Fibroblast of skin of abdomen (primary cell): Measurements from ENCODE around the gene ATXN1.

Experiments
- DNase-seq: peaks from one replicate; pipeline ENCODE4 v3.0.0-alpha.2; 2013

The ATXN1 gene

DNA sequence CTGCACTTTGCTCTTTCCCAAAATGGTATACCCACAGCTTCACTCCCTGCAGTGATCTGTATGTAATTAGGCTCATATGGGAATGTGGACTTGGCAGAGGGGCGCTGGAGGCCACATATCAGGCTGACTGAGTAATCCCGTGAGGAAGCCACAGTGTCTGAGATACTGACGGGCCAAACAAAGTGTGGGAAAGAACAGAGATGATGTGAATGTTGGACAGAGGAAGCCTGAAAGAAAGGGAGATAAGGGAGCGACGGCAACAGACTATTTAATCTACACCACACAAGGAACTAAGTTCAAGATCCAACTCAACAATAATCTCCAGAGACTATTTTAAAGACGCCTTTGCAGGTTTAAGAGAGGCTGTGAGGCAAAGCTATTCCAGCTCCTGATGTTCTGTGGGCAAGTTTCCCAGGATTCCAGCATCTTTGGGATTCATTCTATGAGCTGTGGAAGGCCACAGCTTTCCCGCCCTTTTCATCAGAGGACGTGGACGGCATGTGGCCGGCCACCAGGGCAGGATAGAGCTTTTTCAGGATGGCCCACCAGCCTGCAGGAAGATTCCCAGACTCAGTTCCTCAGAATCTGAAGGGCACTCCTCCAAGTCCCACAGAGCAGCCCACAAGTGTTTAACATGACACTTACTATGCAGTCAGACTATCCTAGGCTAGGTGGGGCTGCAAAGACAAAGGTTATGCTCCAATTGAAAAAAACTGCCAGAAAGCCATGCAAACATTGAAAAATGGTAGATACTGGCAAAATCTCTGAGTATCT, 237.5 kb downstream of the ATXN1 start:
- DNase-seq = peak; percentile 95

GRCh38 chr6:16522937-16523336, 238.3 kb downstream of the ATXN1 start:
- DNase-seq = no peak

DNA sequence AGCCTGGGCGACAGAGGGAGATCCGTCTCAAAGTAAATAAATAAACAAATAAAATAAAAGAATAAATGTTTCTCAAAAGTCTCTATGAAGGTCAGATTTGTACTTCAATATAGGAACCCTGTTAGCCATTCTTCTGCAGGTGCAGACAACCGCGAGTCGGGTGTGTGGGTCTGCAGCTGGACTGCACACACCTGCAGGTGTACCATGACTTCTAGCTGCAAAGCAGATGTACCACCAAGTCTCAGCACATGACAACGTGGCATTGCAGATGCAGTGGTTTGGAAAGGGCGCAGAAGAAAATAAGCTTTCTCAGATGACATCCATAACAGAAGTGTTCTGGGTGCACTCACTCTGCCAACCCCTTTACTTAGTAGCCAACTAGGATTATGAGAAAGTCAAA, 239.7 kb downstream of the ATXN1 start:
- DNase-seq = no peak

DNA sequence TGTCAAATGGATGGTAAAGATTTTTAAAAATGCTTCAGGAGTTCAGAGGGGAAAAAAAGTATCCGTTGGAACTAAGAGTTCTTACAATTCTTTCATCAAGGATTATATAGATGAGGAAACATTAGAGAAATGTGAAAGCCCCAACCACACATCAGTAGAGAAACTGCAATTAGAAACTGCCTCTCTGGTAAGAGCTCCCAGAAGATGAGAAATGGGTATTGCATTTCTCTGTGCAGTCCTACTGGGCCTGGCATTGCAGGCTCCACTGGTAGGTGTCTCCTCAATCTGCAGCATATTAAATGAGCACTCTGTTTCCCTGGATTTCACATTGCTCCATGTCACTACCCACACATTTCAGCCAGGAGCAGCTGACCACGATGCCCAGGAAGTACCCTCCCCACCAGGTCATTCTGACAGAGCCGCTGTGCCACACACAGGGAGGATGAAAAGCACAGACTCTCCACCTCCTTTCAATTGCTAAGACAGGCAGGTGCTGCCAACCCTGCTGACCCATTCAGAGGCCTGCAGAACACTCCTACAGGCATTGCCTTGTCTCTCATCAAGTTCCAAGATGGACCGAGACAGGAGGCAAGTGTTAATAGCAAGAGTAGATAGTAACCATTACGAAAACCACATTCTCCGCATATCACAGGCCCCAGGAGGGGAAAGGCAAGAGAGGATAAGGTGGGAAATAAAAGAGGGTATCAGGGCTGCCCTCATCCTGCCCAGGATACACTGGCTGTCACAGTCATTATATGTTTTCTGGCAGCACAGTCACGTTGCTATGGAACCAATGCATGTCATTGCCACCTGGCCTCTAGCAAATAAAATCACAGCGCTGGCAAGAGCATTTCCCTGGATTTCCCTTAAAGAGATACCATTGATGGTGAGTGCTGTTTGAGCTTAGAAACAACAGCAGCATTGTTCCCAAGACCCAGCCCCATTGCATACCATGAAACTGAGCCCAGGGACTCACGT, 241.7 kb downstream of the ATXN1 start:
- DNase-seq = no peak

DNA sequence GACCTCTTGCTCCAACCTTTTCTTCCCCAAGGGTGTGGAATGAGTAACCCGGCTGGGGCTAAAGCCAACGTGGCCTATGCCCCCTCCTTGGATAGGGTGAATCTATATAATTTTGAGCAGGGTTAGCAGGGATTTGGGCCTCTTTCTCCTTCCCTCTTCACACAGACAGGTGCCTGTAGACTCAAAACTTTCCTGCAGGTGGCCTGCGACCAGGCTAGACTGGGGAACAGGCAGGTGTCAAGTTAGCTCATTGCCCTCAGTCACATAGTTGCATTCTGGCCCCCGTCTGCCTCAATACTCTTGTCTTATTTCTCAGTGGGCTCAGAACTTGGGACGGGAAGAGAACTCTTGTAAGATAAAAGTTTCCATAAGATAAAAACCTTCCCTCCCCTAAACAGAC, 243.0 kb downstream of the ATXN1 start:
- no peak for DNase-seq

GRCh38 chr6:16514249-16514648, 247.0 kb downstream of the ATXN1 start:
- peak; percentile 58 for DNase-seq

GRCh38 chr6:16512544-16513290, 248.5 kb downstream of the ATXN1 start:
- DNase-seq = no peak

GRCh38 chr6:16511723-16512489, 249.4 kb downstream of the ATXN1 start:
- no peak for DNase-seq

DNA sequence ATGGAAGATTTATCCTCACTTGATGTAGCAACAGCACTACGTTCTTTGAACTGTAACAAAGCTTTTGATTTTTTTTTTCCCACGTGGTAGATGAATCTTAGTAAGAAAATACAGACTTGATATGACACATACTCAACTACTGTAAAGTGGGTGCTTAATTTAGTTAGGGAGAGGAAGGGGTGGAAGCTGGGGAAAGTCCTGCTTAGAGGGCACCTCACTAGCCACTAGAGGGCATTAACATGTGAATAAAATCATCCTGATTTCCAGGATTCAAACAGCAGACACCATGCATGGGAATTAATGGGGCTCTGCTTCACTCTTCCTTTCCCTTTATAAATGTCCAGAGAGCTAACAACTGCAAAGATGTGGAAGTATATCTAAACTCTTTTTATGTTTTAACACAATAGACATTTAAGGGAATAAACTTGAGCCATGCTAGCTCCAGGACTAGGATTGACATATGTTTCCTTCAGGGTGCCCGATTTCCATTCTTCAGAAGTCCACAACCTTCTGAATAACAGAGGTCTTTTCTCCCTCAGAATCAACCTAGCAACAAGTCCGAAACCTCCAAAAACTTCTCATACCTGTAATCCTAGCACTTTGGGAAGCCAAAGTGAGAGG, 250.1 kb downstream of the ATXN1 start:
- DNase-seq = peak; percentile 51

GRCh38 chr6:16510245-16510644, 251.0 kb downstream of the ATXN1 start:
- no peak for DNase-seq

DNA sequence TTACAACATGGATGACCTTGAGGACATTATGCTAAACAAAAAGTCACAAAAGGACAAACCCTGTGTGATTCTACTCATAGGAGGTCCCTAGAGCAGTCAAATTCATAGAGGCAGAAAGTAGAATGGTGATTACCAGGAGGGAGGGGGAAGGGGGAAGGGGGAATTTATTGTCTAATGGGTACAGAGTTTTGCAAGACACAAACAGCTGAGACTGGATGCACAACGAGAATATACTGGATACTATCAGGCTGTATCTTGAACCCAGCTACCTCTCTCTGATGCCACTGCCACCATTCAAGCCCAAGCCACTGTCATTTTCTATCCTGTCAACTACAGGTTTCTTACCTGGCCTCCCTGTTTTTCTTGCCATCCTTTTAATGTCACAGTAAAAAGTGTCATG, 252.3 kb downstream of the ATXN1 start:
- DNase-seq = no peak

DNA sequence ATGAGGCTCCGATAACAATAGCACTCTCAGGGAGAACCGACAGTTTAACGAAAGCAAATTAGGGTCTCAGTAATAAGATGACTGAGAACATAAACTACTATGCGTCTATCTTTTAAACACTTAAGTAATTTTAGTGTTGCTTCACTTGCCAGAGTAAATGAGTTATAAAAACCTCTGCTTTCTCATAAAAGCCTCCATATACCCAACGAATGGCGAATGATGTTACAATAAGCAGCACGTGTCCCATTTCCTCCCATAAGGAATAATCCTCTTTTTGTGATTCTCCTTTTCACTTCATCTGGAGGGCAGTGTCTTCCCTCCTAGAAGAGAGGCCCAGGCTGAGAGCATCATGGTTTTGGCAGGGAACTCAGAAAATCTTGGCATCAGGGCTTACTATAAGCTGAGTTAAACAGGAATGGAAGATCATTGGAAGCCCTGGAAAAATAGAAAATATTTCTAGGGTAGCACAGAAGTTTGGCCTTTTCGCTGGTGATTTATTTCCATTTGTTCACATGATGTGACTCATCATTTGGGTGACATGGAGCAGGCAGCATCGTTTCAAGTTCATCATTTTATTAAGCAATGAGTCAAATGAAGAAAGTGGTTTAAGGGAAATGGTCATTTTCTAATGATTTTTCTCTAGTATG, 255.4 kb downstream of the ATXN1 start:
- DNase-seq = peak; percentile 88

DNA sequence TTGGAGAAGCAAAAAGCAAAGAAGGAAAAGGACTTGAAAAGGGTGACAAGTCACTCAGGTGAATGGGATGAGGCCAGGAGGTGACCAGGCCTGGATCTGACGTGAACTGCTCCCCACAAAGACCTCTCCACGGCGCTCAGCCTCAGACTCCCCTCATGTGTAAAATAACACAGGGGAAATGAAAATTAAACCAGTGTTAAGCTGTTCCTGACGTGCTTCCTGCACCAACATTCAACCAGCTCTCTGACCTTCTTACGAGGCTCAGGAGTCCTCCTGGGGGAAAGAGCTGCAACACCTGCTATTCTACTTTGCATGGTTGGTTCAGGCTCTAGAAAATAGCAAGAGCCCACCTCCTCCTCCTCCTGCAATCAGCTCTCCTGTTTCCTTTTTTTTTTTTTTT, 256.7 kb downstream of the ATXN1 start:
- no peak for DNase-seq

- no peak for DNase-seq
Measured at GRCh38 chr6:16503970-16504415, 257.3 kb downstream of the ATXN1 start.

DNA sequence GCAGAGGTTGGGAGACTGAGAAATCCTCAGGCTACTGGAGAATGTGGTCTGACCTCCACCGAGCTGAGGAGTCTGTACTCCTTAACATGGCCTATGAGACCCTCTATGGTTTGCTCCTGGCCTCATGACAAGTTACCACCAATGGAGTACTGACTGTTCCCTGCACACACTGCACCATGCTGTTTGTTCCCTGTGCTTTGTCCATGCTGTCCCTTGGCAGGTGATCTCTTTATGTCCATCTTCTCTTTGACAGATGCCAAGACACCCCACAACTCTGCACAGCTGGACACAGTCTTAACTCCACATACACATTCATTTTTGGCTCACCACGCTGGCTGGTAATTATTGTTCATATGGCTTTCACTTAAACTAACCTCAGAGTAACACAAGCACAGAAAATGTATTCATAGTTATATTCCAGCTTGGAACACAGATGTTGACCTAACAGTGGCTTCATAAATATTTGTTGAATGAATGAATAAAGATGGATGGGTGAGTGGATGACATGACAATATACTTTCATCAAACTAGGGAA, 258.0 kb downstream of the ATXN1 start:
- no peak for DNase-seq

DNA sequence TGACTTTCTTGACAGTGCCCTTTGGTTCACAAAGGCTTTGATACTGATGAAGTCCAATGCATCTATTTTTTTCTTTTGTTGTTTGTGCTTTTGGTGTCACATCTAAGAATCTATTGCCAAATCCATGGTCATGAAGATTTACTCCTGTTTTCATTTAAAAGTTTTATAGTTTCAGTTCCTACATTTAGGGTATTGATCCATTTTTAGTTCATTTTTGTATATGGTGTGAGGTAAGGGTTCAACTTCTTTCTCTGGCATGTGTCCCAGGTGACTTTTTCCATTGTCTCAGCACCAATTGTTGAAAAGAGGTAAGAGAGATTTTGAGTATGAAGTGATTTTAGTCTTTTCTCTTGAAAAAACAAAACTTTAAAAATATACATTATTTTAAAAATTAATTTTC, 262.3 kb downstream of the ATXN1 start:
- DNase-seq = no peak

GRCh38 chr6:16498237-16498636, 263.0 kb downstream of the ATXN1 start:
- no peak for DNase-seq

DNA sequence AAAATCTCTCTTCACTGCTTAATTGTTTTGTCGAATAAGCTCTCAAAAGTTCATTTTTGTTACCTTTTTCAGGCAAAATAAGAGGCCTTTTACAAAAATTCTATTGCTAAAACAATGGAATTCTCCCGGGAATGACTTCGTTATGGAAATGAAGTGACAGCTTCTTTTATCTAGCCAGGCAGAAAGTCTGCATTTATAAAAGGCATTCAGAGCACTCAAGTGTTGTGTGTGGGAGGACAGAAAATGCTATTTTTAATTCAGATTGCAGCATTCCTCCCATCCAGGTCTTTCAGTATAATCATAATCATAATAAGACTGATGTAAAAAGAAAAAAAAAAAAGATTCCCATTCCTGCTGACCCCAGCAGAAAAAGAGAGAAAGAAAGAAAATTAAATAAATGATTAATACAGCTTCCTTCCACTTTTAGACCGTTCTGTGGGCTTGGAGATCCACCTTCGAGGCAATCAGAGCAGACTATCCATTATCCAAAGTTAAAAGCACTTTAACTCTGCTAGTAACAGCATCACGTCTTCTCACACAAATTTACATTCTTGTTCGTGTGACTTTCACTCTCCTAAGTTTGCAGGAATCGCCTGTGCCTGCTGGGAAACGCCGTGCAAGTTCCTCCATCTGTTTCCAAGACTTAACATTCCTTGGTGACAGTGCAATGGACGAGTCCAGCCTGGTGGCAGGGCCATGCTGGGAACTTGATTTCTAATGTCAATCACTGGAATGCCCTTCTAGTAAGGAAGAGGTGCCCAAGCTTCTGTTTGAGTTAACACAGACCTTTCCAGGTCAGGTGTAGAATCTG, 264.1 kb downstream of the ATXN1 start:
- DNase-seq = no peak

DNA sequence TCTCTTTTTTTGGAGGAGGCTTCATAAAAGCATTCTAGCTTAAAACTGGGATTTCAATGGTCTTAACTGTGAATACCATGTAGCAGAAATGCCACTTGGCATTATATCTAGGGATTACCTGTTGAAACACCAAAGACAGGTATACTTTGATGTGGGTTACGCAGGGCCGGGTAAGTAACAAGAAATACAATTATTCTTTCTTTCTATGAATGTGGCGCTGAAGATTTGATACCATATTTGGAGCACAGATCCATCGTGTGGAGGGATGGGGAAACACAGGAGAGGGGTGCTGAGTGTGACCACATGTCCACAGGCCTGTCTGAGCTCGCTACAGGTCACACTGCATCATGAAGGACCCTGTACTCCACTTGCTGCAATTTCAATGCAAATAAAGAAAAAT, 265.1 kb downstream of the ATXN1 start:
- no peak for DNase-seq

- no peak for DNase-seq
Measured at GRCh38 chr6:16494793-16495192, 266.5 kb downstream of the ATXN1 start.
